D721Med (cell line): ENCODE results near the gene GZMB.
"Not testable (repeated sequence)": the region's sequence is repeated elsewhere in the genome, so short reads cannot be mapped to it uniquely, and the experiment has no call there.

ENCODE experiments used
- DNase-seq: peaks from one replicate; pipeline ENCODE4 v3.0.0; 2011; ENCODE audit warnings: low spot score; ENCODE audit not compliant: insufficient read length
- FAIRE-seq: peaks from 2 replicates; lab custom pipeline; 2011; peaks lifted over from hg19 to GRCh38; lab: Jason Lieb, UNC
- CTCF ChIP-seq: IDR thresholded peaks from 2 replicates; pipeline ENCODE4 v1.5.1; 2012; ENCODE audit warnings: mild to moderate bottlenecking, control low read depth; ENCODE audit not compliant: insufficient read depth; ENCODE audit errors: missing control alignments

GZMB gene

DNA sequence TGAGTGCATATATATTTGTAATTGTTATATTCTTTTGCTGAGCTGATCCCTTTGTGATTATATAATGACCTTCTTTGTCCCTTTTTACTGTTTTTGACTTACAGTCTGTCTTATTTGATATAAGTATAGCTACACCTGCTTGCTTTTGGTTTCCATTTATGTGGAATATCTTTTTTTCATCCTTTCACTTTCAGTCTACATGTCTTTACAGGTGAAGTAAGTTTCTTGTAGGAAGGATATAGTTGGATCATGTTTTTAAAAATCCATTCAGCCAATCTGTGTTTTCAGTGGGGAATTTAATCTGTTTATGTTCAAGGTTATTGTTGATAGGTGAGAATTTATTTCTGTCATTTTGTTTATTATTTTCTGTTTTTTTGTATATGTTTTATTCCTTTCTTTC is 36.6 kb downstream of the GZMB start:
- DNase-seq: no peak
- FAIRE-seq: no peak
- no peak for TF ChIP-seq CTCF

DNA sequence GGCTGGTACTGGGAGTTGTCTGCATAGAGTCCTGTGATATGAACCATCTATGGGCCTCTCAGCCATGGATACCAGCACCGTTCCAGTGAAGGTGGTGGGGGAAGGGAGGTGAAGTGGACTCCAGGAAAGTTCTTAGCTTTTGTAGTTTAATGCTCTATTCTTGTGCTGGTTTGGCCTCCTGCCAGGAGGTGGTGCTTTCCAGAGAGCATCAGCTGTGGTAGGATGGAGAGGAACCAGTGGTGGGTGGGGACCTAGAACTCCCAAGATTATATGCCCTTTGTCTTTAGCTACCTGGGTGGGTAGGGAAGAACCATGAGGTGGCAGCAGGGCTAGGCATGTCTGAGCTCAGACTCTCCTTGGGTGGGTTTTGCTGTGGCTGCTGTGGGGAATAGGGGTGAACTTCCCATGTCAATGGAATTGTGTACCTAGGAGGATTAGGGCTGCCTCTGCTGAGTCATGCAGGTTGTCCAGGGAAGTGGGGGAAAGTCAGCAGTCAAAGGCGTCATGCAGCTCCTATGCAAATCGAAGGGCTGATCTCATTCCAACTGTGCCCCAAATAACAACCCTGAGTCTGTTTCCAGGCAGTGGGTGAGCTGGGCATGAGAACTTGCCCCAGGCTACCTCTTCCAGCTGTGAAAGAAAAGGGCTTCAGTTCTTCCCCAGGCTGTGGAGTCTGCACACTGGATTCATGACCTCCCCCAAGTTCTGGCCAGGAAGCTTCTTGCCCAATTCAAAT is 38.7 kb downstream of the GZMB start:
- no peak for DNase-seq
- no peak for FAIRE-seq
- TF ChIP-seq CTCF: no peak

GRCh38 chr14:24591004-24591403 is 43.0 kb downstream of the GZMB start:
- not testable (repeated sequence) for FAIRE-seq

GRCh38 chr14:24584402-24584801 is 49.6 kb downstream of the GZMB start:
- not testable (repeated sequence) for FAIRE-seq

More at GRCh38 chr14:24591004-24591403, 43.0 kb downstream of the GZMB start:
- not testable (repeated sequence) for DNase-seq

More at GRCh38 chr14:24584402-24584801, 49.6 kb downstream of the GZMB start:
- DNase-seq: not testable (repeated sequence)
